Stimulated activated CD4-positive, alpha-beta T cell treated with anti-CD3 and anti-CD28 coated beads, TNF-alpha, amount 100 ng/mL, for 48 hours (primary cell): ENCODE measurements around the gene ADAP1.
"Not testable (repeated sequence)": the region's sequence is repeated elsewhere in the genome, so short reads cannot be mapped to it uniquely, and the experiment has no call there.

Experiments
- DNase-seq, 3 donors: peaks; one replicate each; pipeline ENCODE4 v3.0.0-alpha.2; 2020; ENCODE audit warnings: low read depth in 3 of 3

Gene ADAP1

DNA sequence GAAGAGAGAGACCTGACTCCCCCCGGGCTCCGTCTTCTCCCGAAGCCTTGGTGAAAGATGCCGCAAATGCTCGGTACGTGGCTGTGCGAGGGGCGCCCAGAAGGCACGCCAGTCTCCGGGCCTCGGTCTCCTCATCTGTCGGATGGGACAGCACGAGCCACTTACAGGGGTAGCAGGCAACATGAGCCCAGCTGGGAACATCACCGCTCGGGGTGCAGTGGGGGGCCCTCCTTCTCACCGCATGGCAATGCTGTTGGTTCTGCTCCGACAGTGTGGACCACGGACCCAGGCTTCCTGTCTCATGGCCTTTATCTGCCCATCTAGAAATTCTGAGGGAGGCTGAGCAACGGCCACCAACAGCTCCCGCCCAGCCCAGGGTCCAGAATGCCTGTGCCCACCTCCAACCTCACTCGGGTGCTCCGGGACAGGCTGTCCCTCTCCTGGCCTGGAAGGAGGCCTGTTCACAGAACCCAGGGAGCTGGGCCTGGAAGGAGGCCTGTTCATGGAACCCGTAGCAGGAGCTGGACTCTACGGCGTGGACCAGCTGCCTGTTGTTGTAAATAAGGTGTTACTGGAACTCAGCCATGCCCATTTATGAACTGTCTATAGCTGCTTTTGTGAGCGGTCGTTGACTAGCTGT is 15.8 kb downstream of the ADAP1 start:
- no peak for DNase-seq

DNA sequence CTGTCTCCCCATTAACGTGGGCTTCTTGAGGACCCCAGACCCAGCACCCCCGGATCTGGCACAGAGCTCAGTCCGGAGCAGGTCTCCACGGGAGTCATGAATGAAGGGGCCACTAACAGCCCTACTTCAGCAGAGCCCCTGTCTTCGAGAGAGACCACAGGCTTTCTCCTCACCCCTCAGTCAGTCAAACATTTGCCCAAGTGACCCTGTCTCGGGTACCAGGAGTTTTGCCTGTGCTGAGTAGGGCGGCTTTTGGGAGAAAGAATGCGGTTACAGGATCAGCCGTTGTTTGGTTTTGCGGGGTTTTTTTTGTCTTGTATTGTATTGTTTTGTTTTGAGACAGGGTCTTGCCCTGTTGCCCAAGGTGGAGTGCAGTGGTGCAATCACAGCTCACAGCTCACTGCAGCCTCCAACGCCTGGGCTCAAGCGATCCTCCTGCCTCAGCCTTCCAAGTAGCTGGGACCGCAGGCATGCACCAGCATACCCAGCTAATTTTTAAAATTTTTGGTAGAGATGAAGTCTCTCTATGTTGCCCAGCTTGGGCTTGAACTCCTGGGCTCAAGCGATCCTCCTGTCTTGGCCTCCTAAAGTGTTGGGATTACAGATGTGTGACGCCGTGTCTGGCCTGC is 16.5 kb downstream of the ADAP1 start:
- no peak for DNase-seq

DNA sequence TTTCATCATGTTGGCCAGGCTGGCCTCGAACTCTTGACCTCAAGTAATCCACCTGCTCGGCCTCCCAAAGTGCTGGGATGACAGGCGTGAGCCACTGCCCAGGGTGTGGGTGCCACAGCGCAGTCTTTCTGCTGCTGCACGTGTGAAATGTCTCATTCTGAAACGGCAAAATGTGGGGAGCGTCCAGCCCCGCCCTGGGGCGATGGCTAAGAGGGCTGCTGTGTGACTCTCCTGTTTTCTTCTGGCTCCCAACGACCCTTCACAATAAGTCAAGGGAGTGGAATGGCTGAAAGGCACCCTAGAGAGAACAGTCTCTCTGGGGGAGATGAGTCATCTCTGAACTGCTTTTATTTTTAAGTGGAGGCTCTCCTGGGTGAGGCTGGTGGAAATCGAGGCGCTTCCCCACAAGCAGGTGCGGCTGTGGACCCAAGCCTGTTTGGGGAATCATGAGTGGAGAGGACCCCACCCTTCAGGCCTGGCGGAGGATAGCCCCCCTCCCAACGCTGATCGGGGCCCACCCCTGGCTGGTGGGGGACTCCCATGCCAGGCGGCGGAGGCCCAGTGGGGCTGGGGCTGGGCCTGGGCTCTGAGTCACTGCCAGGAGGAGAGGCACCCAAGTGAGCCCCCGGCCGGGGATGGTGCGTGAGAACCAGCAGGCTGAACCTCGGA is 18.0 kb downstream of the ADAP1 start:
- peak in 1 of 3 donors; percentile 29 for DNase-seq

DNA sequence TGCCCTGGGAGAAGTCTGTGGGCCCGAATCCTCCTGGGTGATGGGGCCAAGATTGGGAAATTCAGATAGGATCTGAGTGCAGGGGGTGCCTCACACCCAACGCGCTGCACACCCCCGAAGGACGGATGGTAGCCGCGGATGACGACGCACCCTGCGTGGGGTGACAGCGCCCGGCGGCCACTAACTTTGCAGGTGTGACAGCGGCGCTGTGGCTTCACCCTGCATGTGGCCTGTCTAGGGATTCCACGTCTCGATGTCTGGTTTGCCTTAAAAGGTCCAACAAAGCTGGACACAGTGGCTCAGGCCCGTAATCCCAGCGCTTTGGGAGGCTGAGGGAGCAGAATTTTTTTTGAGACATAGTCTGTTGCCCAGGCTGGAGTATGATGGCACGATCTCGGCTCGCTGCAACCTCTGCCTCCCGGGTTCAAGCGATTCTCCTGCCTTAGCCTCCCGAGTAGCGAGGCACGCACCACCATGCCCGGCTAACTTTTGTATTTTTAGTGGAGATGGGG is 18.6 kb downstream of the ADAP1 start:
- no peak for DNase-seq

DNA sequence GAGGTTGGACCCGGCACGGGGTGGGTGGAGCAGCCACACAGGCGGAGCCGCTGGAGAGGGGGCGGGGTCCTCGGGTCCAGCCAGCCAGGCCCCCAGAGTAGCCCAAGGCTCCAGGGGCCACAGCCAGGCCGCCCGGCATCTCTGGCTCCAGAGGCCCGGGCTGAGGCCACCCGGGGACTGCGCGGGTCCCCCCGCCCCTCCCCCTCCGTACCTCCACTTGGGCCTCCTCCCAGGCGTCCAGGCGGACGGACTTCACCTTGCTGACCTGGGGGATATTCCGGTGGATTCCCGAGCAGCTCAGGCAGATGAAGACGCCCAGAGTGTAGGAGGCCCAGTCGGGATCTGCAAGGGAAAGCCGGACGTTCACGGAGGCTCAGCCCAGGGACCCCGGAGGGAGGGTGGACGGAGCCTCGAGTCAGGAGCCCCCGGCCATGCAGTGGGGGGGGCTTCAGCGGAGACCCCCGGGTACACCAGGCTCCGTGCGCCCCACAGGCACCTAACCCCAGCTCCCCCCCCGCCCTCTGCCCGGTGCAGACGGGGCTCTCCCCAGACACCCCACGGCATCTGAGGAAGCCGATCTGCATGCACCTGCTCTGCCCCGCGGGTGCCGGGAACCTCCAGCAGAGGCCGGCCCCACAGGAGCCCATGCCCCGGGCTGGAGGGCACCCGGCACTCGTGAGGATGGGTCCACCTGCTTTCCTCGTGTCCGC is 19.2 kb downstream of the ADAP1 start:
- no peak for DNase-seq

- no peak for DNase-seq
Observed at GRCh38 chr7:934469-935163, 19.9 kb downstream of the ADAP1 start.

DNA sequence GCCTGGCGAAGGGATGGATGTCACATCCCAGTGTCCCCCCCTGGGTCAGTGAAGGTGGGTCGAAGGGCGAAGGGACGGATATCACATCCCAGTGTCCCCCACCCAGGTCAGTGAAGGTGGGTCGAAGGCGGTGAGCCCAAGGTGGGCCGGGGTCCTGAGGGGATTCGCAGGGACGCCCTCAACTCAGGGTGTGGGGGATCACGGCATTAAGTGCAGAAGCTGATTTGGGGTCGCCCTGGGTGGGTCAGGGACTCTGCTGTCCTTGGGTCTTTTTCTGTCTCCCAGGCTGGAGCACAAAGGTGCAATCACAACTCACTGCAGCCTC is 21.9 kb downstream of the ADAP1 start:
- no peak for DNase-seq

DNA sequence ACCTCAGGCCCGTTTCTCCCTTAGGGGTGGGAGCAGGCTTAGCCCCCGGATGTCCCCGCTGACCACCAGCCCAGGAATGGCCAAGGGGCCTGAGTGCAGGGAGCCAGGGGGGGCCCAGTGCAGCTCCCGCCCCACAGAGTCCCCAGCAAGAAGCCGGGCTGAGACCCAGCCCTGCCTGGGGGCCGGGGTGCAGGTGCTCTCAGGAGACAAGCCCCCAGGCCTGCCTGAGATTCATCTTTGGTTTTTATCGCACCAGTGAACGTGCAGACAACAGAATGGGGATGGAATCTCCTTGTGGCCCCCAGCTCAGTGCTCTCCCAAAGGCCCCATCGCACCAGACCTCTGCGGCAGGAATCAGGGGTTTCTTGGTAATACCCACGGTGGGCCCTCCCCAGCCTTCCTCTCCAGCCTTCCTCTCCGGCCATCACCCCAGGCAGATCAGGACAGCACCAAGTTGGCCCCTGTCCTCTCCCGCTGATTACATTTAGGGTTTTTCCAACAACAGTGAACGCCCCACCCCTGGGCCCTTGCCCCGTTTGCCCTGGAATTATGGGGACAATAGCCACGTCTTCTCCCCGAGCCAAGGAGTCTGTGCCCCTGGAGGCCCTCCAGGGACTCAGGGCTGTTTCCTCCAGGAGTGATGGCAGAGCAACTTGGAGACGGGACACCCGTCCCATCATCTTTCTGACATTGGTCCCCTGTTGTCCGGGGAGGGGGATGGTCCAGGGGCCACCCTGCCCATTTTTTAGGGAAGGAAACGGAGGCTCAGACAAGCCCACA is 22.4 kb downstream of the ADAP1 start:
- DNase-seq: no peak

GRCh38 chr7:930975-931758 is 23.3 kb downstream of the ADAP1 start:
- no peak for DNase-seq

DNA sequence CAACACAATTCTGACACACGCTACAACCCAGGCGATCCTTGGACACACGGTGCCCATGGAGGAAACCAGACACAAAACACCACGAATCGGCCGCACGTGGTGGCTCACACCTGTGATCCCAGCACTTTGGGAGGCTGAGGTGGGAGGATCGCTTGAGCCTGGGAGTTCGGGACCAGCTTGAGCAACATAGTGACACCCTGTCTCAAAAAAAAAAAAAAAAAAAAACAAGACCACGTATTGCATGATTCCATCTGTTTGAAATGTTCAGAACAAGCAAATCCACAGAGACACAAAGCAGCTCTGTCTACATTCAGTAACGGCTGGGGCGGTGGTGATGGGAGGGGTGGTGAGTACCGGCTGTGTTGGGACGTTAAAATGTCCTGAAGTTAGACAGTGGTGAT is 25.2 kb downstream of the ADAP1 start:
- no peak for DNase-seq

DNA sequence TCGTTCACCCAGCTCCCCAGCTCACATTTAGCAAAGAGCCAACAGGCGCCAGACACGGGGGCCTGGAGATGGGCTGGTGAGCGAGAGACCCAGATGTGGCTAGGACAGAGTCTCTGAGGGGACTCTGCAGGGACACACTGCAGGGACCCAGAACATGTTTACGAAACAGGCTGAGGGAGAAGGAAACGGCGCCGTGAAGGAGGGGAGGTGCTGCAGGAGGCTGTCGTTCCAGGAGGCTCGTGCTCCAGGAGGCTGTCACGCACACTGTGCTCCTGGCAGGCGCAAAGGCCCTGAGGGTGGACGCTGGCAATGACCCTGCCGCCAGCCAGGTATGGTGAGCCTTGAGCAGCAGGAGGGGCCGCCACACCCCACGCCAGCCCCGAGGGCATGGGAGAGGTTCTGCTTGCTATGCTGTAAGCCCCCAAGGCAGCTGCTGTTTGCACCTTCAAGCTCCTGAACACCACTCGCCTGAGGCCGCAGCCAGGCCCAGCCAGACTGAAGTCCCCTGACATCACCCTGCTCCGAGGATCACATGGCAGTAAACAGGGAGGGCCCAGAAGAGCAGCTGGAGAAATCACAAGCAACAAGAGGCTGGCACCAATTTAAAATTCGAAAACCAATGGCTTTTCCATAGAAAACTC is 27.3 kb downstream of the ADAP1 start:
- no peak for DNase-seq

DNA sequence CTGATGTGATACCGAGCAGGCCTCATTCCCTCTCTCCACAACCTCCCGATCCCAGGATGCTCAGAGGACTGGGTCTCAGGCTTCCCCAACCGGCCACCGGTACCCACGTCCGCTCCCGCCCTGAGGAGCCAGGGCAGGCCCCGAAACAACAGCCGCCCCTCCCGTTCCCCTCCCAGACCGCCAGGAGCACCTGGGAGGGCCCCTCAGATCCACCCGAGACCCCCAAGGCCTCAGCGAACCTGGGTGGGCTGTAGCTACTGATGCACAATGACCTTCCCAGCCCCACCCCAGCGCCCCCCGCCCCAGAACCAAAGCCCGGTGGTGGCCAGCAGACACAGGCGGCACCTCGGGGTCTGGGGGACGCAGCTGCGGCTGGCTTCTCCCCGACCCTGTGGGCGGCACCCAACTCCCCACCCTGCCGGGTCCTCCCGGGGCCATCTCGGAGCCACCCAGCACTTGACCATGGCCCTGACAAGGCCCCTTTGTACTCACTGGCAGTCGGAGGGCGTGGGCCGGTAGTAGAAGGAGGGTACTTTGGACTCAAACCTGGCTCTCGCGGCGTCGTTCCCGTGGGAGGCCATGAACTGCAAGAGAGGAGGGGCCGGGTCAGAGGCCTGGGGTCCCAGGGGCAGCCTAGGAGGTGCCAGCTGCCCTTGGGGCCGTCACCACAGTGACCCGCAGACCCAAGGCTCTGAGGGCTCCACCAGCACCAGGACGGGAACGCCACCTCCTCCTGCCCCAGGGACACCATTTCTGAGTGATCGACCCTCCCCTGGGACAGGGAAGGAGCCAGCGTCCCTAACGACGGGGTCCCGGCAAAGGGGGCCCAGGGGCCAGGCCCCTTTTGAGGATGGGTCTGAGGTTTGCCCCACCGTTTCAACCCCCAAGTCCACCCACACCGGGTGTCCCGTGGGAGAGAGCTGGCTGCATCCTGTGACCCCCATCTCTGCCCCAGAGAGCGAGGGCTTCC is 28.1 kb downstream of the ADAP1 start:
- no peak for DNase-seq

DNA sequence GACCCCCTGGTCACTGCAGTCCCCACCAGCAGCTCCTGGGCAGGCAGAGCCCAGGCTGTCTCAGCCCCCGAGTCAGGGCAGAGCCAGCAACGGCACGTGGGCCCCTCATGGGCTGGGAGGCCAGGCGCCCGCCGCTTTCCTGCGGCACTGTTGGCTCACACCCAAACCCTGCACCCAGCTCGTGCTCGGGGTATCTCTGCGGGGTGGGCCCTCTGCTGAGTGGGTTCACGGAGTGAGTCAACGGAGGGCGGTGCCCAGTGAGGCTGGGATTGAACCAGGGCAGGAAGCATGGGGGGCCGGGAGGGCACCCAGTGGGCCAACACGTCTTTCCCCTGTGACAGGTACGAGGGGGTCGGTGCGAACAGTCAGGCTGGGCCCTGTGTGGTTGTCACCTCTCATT is 28.9 kb downstream of the ADAP1 start:
- DNase-seq: no peak

- peak in 2 of 3 donors; percentile 50 to 53 for DNase-seq
Observed at GRCh38 chr7:924541-925231, 29.8 kb downstream of the ADAP1 start.

GRCh38 chr7:924042-924441 is 30.4 kb downstream of the ADAP1 start:
- not testable (repeated sequence) for DNase-seq

GRCh38 chr7:923108-924041 is 31.1 kb downstream of the ADAP1 start:
- DNase-seq: peak; percentile 87 to 90 (median 89)
